Astrocyte (in vitro differentiated cells and primary cell): ENCODE measurements around the gene ROR1. TPM values are rescaled to one million over a fixed set of nuclear protein-coding genes. Genes with fewer than 3 reads are reported as not detected.

ENCODE experiments used
- DNase-seq: peaks from one replicate; pipeline ENCODE4 v3.0.0-alpha.2; 2010; ENCODE audit warnings: low read depth
- FAIRE-seq: peaks from 2 replicates; lab custom pipeline; 2011; peaks lifted over from hg19 to GRCh38; lab: Jason Lieb, UNC
- H2AFZ ChIP-seq: 2 replicates; pipeline ENCODE4 v1.6.0; 2012; ENCODE audit warnings: low read depth, low read length, inconsistent platforms
- H3K27ac ChIP-seq: 2 replicates; pipeline ENCODE4 v1.5.1; 2011; ENCODE audit warnings: low read depth, low read length, inconsistent platforms
- H3K27me3 ChIP-seq: 2 replicates; pipeline ENCODE4 v1.6.0; 2011; ENCODE audit warnings: low read length, inconsistent platforms; ENCODE audit not compliant: insufficient read depth
- H3K36me3 ChIP-seq: 2 replicates; pipeline ENCODE4 v1.5.1; 2011; ENCODE audit warnings: low read length, inconsistent platforms; ENCODE audit not compliant: insufficient read depth
- H3K4me1 ChIP-seq: 2 replicates; pipeline ENCODE4 v1.5.1; 2011; ENCODE audit warnings: low read length, inconsistent platforms; ENCODE audit not compliant: insufficient read depth
- H3K4me2 ChIP-seq: 2 replicates; pipeline ENCODE4 v1.6.0; 2012; ENCODE audit warnings: low read length, inconsistent platforms
- H3K4me3 ChIP-seq: 2 replicates; pipeline ENCODE4 v1.5.1; 2011; ENCODE audit warnings: low read depth, mild to moderate bottlenecking, low read length, inconsistent platforms; ENCODE audit not compliant: insufficient read depth
- H3K79me2 ChIP-seq: 2 replicates; pipeline ENCODE4 v1.6.0; 2012; ENCODE audit warnings: mild to moderate bottlenecking, low read length, inconsistent platforms; ENCODE audit not compliant: insufficient read depth
- H3K9ac ChIP-seq: 2 replicates; pipeline ENCODE4 v1.6.0; 2012; ENCODE audit warnings: mild to moderate bottlenecking, low read length, inconsistent platforms
- H3K9me3 ChIP-seq: 2 replicates; pipeline ENCODE4 v1.5.1; 2012; ENCODE audit warnings: low read depth, mild to moderate bottlenecking, low read length, inconsistent platforms; ENCODE audit not compliant: insufficient read depth
- H4K20me1 ChIP-seq: 2 replicates; pipeline ENCODE4 v1.6.0; 2012; ENCODE audit warnings: low read length, inconsistent platforms; ENCODE audit not compliant: insufficient read depth
- H3K27ac Mint-ChIP-seq: one replicate; pipeline ENCODE4 v1.8.0; 2021; ENCODE audit warnings: mild to moderate bottlenecking, mixed read lengths; ENCODE audit not compliant: unreplicated experiment
- H3K27me3 Mint-ChIP-seq: one replicate; pipeline ENCODE4 v1.8.0; 2021; ENCODE audit warnings: low read depth, mixed read lengths; ENCODE audit not compliant: unreplicated experiment
- H3K36me3 Mint-ChIP-seq: one replicate; pipeline ENCODE4 v1.8.0; 2021; ENCODE audit warnings: low read depth, mixed read lengths; ENCODE audit not compliant: unreplicated experiment
- H3K4me1 Mint-ChIP-seq: one replicate; pipeline ENCODE4 v1.8.0; 2021; ENCODE audit warnings: low read depth, mixed read lengths; ENCODE audit not compliant: unreplicated experiment
- H3K4me3 Mint-ChIP-seq: one replicate; pipeline ENCODE4 v1.8.0; 2021; ENCODE audit warnings: mild to moderate bottlenecking, moderate library complexity, mixed read lengths; ENCODE audit not compliant: unreplicated experiment
- H3K9me3 Mint-ChIP-seq: one replicate; pipeline ENCODE4 v1.8.0; 2021; ENCODE audit warnings: mild to moderate bottlenecking, mixed read lengths; ENCODE audit not compliant: unreplicated experiment
- EZH2 ChIP-seq: IDR thresholded peaks from 2 replicates; pipeline ENCODE4 v1.6.1; 2012; ENCODE audit warnings: mild to moderate bottlenecking, low read length, inconsistent platforms; ENCODE audit not compliant: insufficient read depth
- total RNA-seq: library from RNA; stranded (reverse); gene quantifications from 2 replicates; pipeline ENCODE4 v1.2.1, GENCODE V29; 2021
- TF ChIP-seq, protein P1 (sequence below): IDR thresholded peaks from 2 replicates; pipeline ENCODE4 v1.5.1; 2011; ENCODE audit warnings: low read depth, mild to moderate bottlenecking, inconsistent platforms, low read length, moderate library complexity; ENCODE audit not compliant: insufficient read depth

Gene ROR1
- total RNA-seq, 1 donor from 2014 or later, result 38.3 TPM

DNA sequence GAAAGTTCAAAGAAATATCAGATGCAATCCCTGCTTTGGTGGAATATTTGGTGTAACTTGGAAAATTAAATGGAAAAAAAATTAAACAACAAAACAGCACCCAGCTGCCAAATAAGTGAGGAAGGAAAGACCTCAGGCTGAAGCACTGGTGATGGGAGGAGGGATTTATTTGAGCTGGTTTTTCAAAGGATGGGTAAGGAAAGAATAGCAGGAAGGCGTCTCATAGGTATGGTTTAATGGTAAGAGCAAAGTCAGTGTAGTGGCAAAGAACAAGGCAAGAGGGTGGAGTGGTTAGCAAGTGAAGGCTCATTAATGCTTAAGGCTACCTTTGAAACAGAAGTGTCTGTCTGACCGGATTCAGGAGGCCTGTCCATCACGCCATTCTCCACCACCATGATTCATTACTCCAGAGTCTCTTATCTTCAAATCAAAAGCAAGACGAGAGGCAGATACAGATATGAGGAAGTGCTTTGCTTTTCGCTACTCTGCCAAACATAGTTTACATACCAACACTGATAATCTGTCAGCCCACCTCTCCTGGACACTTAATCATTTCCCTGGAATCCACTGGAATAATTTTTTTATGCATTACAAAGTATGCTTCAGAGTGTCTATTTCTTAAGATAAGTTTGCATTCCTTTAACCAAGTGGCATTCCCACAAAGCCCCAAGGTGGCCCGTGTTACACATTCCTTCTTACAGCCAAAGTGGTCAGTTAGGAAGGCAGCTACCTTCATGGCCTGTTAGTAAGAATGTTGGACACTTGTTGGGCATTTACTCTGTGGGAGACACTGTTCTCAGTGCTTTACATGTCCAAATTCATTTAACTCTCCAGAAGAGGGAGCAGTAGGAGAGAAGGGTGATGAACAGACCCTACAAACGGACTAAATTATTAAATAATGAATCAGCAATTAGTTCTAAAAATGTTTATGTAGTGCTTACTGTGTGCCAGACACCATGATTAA is 146.6 kb downstream of the ROR1 start:
- H3K4me2 ChIP-seq, result peak overlapping the region; percentile 43
- TF ChIP-seq, protein P1, sequence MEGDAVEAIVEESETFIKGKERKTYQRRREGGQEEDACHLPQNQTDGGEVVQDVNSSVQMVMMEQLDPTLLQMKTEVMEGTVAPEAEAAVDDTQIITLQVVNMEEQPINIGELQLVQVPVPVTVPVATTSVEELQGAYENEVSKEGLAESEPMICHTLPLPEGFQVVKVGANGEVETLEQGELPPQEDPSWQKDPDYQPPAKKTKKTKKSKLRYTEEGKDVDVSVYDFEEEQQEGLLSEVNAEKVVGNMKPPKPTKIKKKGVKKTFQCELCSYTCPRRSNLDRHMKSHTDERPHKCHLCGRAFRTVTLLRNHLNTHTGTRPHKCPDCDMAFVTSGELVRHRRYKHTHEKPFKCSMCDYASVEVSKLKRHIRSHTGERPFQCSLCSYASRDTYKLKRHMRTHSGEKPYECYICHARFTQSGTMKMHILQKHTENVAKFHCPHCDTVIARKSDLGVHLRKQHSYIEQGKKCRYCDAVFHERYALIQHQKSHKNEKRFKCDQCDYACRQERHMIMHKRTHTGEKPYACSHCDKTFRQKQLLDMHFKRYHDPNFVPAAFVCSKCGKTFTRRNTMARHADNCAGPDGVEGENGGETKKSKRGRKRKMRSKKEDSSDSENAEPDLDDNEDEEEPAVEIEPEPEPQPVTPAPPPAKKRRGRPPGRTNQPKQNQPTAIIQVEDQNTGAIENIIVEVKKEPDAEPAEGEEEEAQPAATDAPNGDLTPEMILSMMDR, result peak; percentile 55
- TF ChIP-seq EZH2, result no peak

DNA sequence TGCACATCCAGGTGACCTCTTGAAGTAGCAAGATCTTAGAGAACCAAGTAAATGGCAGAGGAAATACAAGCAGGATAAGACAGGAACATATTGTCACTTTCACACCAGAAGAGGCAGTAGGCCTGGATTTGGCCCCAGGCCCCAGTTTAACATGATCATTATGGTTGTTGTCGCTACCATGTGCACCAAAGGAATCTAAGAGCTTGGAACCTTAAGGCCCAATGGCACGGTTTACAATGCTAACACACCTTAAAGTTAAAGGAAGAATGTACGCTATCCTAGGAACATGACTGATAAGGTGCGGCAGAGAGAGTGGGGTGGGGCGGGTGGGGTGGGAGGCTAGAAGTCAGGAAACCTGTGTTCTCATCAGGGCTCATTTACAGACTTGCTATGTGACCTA is 147.5 kb downstream of the ROR1 start:
- H3K9ac ChIP-seq, result peak overlapping the region; percentile 13
- Mint-ChIP-seq H3K27me3 (no peaks in the 10 kb centered on the region), H3K4me3 (peak overlapping the region; percentile 8), H3K27ac (peak overlapping the region; percentile 87), H3K9me3 (no peaks in the 10 kb centered on the region), H3K4me1 (peaks cover 60% of the 10 kb centered on the region), H3K36me3 (peaks cover 2% of the 10 kb centered on the region)
- no peak for DNase-seq
- peaks cover 27% of the 10 kb centered on the region for H3K4me1 ChIP-seq
- H4K20me1 ChIP-seq, result no peaks in the 10 kb centered on the region
- H3K36me3 ChIP-seq, result no peaks in the 10 kb centered on the region
- TF ChIP-seq, protein P1, result no peak
- no peak for TF ChIP-seq EZH2
- H3K79me2 ChIP-seq, result peaks cover 3% of the 10 kb centered on the region
- H3K4me2 ChIP-seq, result peak overlapping the region; percentile 43
- H3K27ac ChIP-seq, result peak overlapping the region; percentile 62
- no peak overlapping the region for H2AFZ ChIP-seq
- no peaks in the 10 kb centered on the region for H3K9me3 ChIP-seq
- no peak overlapping the region for H3K4me3 ChIP-seq
- no peak for FAIRE-seq
- H3K27me3 ChIP-seq, result peaks cover 9% of the 10 kb centered on the region

More for the DNA sequence above, 146.6 kb downstream of the ROR1 start:
- Mint-ChIP-seq H3K4me3 (no peak overlapping the region), H3K36me3 (peaks cover 4% of the 10 kb centered on the region), H3K4me1 (peaks cover 60% of the 10 kb centered on the region), H3K27me3 (no peaks in the 10 kb centered on the region), H3K27ac (peak overlapping the region; percentile 87), H3K9me3 (no peaks in the 10 kb centered on the region)
- H3K79me2 ChIP-seq, result peaks cover 3% of the 10 kb centered on the region
- peaks cover 9% of the 10 kb centered on the region for H3K27me3 ChIP-seq
- FAIRE-seq (peak; percentile 100), DNase-seq (peak; percentile 99)
- peak overlapping the region; percentile 35 for H3K9ac ChIP-seq
- no peak overlapping the region for H3K4me3 ChIP-seq
- no peak overlapping the region for H2AFZ ChIP-seq
- peak overlapping the region; percentile 62 for H3K27ac ChIP-seq
- H4K20me1 ChIP-seq, result no peaks in the 10 kb centered on the region
- H3K36me3 ChIP-seq, result no peaks in the 10 kb centered on the region
- H3K9me3 ChIP-seq, result no peaks in the 10 kb centered on the region
- H3K4me1 ChIP-seq, result peaks cover 27% of the 10 kb centered on the region
